Measurements from ENCODE around the gene ACER2. TPM values are rescaled to one million over a fixed set of nuclear protein-coding genes. Genes with fewer than 3 reads are reported as not detected.

The ACER2 gene
- total RNA-seq, 4 donors from 2014 or later: 1.8 to 4.1 (median 2.6) TPM

DNA sequence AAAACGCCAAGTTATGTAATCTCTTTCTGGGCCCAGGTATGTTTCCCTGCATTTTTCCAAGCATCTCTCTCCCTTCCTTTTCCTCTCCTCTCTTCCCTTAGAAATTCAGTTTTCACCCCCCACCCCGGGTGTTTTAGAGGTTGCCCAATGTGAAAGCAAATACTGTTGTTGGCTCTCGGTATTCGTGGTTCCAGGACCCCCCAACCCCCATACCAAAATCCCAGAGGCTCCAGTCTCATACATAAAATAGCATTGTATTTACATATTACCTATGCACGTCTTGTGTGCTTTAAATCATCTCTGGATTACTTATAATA, 48.8 kb downstream of the ACER2 start:
- no peak for TF ChIP-seq POLR2A (IDR thresholded peaks at IDR 0.05; ENCODE audit: low read depth)
- TF ChIP-seq POLR2AphosphoS5 (IDR thresholded peaks at IDR 0.05): no peak
- TF ChIP-seq, protein P1, sequence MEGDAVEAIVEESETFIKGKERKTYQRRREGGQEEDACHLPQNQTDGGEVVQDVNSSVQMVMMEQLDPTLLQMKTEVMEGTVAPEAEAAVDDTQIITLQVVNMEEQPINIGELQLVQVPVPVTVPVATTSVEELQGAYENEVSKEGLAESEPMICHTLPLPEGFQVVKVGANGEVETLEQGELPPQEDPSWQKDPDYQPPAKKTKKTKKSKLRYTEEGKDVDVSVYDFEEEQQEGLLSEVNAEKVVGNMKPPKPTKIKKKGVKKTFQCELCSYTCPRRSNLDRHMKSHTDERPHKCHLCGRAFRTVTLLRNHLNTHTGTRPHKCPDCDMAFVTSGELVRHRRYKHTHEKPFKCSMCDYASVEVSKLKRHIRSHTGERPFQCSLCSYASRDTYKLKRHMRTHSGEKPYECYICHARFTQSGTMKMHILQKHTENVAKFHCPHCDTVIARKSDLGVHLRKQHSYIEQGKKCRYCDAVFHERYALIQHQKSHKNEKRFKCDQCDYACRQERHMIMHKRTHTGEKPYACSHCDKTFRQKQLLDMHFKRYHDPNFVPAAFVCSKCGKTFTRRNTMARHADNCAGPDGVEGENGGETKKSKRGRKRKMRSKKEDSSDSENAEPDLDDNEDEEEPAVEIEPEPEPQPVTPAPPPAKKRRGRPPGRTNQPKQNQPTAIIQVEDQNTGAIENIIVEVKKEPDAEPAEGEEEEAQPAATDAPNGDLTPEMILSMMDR (IDR thresholded peaks at IDR 0.05): no peak
- no peak for TF ChIP-seq EP300 (IDR thresholded peaks at IDR 0.05)
- H3K36me3 ChIP-seq: no peaks in the 10 kb centered on the region
- H3K27me3 ChIP-seq: no peaks in the 10 kb centered on the region
- H3K9me3 ChIP-seq: no peaks in the 10 kb centered on the region
- H3K4me3 ChIP-seq: peak overlapping the region in 2 of 4 donors; percentile 20 to 31
- H3K27ac ChIP-seq (replicated peaks in 1 of 4): no peak overlapping the region
- intact Hi-C loops (cut with DNase I): loop anchor here (2.0 to 10.0 kb wide), 4 partner anchors 77 to 410 kb away; partner anchors contain the start of genes RPS6 and RRAGA
- H3K4me1 ChIP-seq: peaks cover 4 to 13% (median 10%) of the 10 kb centered on the region in 4 donors
- no peak for DNase-seq (ENCODE audit: extremely low spot score)
- 24% methylated on average over 5 of the region's 5 CpGs for WGBS

DNA sequence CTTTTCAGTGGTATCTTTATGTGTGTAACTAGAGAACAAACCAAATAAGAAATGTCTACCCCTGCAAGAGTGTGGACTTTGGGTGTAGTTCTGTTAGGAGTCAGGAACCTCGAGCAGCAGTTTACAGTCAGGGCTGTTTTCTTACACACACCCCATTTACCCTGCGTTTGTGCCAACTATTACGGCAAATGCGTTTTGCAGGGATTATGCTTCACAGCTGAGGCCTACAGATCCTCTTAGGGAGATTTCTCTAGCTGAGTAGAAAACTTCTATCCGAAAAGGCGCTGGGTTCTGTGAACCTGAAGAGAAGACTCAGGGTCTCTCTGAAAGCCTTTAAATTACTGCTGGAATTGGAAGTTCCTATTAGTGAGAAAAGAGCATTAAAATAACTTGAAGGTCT, 51.4 kb downstream of the ACER2 start:
- WGBS: 76% methylated on average over 6 of the region's 6 CpGs
- Histone ChIP-seq H3K27me3 (no peaks in the 10 kb centered on the region), H3K36me3 (no peaks in the 10 kb centered on the region), H3K27ac (replicated peaks in 1 of 4) (no peak overlapping the region), H3K4me1 (peaks cover 4 to 25% (median 22%) of the 10 kb centered on the region in 4 donors), H3K4me3 (no peak overlapping the region), H3K9me3 (no peaks in the 10 kb centered on the region)
- no peak for DNase-seq (ENCODE audit: extremely low spot score)
- intact Hi-C loops (cut with DNase I): no loop called here
- TF ChIP-seq POLR2A (IDR thresholded peaks at IDR 0.05; ENCODE audit: low read depth) (no peak), POLR2AphosphoS5 (IDR thresholded peaks at IDR 0.05) (no peak), EP300 (IDR thresholded peaks at IDR 0.05) (no peak)
- TF ChIP-seq, protein P1 (IDR thresholded peaks at IDR 0.05): no peak

DNA sequence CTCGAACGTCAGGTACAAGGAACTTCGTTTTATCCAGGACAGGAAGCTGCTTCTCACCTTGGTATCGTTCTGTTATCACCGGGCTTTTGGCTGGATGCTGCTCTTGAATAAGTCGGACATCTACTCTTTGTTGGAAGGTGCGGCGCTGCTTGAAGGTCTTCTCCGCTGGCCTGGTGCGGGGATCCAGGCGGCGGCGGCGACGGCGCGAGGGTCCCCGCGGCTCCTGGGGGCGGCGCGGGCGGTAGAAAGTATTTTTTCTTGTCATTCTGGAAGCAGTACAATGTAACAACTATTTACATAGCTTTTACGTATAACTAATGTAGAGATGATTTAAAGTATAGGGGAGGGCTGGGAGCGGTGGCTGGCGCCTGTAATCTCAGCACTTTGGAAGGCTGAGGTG, 52.3 kb downstream of the ACER2 start:
- no peak for TF ChIP-seq POLR2A (IDR thresholded peaks at IDR 0.05; ENCODE audit: low read depth)
- TF ChIP-seq, protein P1 (IDR thresholded peaks at IDR 0.05): no peak
- no peak for TF ChIP-seq EP300 (IDR thresholded peaks at IDR 0.05)
- TF ChIP-seq POLR2AphosphoS5 (IDR thresholded peaks at IDR 0.05): no peak

DNA sequence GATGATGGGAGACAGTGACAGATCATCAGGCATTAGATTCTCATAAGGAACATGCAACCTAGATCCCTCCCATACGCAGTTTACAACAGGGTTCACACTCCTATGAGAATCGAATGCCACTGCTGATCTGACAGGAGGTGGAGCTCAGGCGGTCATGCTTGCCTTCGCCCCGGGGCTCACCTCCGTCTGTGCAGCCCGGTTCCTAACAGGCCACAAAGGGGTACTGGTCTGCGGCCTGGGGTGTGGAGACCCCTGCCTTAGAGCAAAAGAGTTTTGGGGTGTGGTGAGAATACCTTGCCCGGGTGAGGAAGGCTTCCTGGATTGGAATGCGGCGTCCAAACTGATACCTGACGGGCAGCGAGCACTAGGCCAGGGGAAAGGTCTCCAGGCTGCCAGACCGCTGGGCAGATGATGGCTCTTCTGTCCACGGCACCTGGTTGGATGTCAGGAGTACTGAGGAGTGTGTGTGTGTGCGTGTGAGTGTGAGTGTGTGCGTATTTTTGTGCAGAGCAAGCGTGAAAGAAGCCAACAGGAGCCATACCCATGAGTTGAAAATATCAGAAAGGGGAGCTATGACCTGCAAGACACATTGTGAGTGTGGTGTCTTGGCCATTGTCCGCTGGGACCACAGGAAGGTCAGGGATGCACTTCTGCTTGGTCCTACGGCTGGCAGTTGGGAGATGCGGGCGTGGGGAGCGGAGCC, 55.4 kb downstream of the ACER2 start:
- intact Hi-C loops (cut with DNase I): no loop called here
- H3K27ac ChIP-seq (replicated peaks in 1 of 4): no peak overlapping the region
- peaks cover 0 to 13% (median 12%) of the 10 kb centered on the region in 4 donors for H3K4me1 ChIP-seq
- H3K4me3 ChIP-seq: peak overlapping the region; percentile 58 to 84 (median 68)
- H3K36me3 ChIP-seq: no peaks in the 10 kb centered on the region
- no peak for TF ChIP-seq POLR2A (IDR thresholded peaks at IDR 0.05; ENCODE audit: low read depth)
- TF ChIP-seq POLR2AphosphoS5 (IDR thresholded peaks at IDR 0.05): no peak
- TF ChIP-seq, protein P1 (IDR thresholded peaks at IDR 0.05): no peak
- TF ChIP-seq EP300 (IDR thresholded peaks at IDR 0.05): no peak
- WGBS: 70% methylated on average over 16 of the region's 23 CpGs
- no peaks in the 10 kb centered on the region for H3K27me3 ChIP-seq
- no peaks in the 10 kb centered on the region for H3K9me3 ChIP-seq
- no peak for DNase-seq (ENCODE audit: extremely low spot score)

More for the DNA sequence above, 52.3 kb downstream of the ACER2 start:
- no peaks in the 10 kb centered on the region for H3K9me3 ChIP-seq
- no peak overlapping the region for H3K27ac ChIP-seq (replicated peaks in 1 of 4)
- peaks cover 4 to 25% (median 23%) of the 10 kb centered on the region in 4 donors for H3K4me1 ChIP-seq
- no peak for DNase-seq (ENCODE audit: extremely low spot score)
- no peaks in the 10 kb centered on the region for H3K36me3 ChIP-seq
- WGBS: 96% methylated on average over 26 of the region's 26 CpGs
- H3K27me3 ChIP-seq: no peaks in the 10 kb centered on the region
- intact Hi-C loops (cut with DNase I): no loop called here
- H3K4me3 ChIP-seq: no peak overlapping the region

All from esophagus muscularis mucosa (tissue), 4 donors.